ENCODE measurements around the gene FKBP2.

GRCh38 chr11:64276653-64277431 lies 35.9 kb downstream of the FKBP2 start:
- no peak for TF ChIP-seq CTCF (conservative IDR thresholded peaks at IDR 0.05)
- TF ChIP-seq ZFX (IDR thresholded peaks at IDR 0.05) = no peak
